GM12801 (cell line): ENCODE measurements around the gene SIPA1.

Experiments used
- TF ChIP-seq, protein P1 (sequence below): IDR thresholded peaks from one replicate; pipeline ENCODE4 v1.5.1; 2011; ENCODE audit warnings: control low read depth; ENCODE audit not compliant: insufficient read length; ENCODE audit errors: extremely low read depth

SIPA1 gene, protein sequence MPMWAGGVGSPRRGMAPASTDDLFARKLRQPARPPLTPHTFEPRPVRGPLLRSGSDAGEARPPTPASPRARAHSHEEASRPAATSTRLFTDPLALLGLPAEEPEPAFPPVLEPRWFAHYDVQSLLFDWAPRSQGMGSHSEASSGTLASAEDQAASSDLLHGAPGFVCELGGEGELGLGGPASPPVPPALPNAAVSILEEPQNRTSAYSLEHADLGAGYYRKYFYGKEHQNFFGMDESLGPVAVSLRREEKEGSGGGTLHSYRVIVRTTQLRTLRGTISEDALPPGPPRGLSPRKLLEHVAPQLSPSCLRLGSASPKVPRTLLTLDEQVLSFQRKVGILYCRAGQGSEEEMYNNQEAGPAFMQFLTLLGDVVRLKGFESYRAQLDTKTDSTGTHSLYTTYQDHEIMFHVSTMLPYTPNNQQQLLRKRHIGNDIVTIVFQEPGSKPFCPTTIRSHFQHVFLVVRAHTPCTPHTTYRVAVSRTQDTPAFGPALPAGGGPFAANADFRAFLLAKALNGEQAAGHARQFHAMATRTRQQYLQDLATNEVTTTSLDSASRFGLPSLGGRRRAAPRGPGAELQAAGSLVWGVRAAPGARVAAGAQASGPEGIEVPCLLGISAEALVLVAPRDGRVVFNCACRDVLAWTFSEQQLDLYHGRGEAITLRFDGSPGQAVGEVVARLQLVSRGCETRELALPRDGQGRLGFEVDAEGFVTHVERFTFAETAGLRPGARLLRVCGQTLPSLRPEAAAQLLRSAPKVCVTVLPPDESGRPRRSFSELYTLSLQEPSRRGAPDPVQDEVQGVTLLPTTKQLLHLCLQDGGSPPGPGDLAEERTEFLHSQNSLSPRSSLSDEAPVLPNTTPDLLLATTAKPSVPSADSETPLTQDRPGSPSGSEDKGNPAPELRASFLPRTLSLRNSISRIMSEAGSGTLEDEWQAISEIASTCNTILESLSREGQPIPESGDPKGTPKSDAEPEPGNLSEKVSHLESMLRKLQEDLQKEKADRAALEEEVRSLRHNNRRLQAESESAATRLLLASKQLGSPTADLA

DNA sequence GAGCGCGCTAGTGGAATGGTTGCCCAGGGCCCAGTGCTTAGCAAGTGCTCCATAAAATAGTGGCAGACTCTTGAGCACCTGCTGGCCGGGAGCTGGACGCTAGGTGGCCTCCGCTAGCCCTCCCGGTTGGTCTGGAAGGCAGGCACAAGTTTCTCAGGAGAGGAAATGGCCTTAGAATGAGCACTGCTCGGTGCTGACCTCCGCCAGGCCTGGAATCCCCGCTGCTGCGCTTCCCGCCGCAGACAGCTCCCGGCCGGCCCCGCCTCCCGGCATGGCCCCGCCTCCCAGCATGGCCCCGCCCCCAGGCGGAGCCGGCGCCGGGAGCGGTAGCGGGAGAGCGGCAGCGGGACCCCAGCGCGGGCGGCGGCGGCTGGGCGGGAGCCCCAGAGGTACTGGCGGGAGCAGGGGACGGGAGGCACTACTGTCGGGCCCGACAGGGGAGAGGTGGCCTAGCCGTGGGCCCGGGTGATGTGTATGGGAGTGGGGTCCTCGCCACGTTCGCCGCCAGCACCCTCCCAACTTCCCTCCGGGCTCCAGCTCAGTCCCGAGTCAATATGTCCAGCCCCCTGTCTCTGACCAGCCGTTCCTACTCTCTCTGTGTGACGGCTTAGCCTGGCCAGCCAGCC, at the start of gene SIPA1:
TSS of gene SIPA1 (plus strand) at position 308 of the 626 bp plus-strand sequence. CDS start 2,821 bp downstream, outside the sequence.
- TF ChIP-seq, protein P1, sequence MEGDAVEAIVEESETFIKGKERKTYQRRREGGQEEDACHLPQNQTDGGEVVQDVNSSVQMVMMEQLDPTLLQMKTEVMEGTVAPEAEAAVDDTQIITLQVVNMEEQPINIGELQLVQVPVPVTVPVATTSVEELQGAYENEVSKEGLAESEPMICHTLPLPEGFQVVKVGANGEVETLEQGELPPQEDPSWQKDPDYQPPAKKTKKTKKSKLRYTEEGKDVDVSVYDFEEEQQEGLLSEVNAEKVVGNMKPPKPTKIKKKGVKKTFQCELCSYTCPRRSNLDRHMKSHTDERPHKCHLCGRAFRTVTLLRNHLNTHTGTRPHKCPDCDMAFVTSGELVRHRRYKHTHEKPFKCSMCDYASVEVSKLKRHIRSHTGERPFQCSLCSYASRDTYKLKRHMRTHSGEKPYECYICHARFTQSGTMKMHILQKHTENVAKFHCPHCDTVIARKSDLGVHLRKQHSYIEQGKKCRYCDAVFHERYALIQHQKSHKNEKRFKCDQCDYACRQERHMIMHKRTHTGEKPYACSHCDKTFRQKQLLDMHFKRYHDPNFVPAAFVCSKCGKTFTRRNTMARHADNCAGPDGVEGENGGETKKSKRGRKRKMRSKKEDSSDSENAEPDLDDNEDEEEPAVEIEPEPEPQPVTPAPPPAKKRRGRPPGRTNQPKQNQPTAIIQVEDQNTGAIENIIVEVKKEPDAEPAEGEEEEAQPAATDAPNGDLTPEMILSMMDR = no peak

- TF ChIP-seq, protein P1 = no peak
These were observed 49.5 kb upstream of the SIPA1 start for GRCh38 chr11:65588199-65589054.

DNA sequence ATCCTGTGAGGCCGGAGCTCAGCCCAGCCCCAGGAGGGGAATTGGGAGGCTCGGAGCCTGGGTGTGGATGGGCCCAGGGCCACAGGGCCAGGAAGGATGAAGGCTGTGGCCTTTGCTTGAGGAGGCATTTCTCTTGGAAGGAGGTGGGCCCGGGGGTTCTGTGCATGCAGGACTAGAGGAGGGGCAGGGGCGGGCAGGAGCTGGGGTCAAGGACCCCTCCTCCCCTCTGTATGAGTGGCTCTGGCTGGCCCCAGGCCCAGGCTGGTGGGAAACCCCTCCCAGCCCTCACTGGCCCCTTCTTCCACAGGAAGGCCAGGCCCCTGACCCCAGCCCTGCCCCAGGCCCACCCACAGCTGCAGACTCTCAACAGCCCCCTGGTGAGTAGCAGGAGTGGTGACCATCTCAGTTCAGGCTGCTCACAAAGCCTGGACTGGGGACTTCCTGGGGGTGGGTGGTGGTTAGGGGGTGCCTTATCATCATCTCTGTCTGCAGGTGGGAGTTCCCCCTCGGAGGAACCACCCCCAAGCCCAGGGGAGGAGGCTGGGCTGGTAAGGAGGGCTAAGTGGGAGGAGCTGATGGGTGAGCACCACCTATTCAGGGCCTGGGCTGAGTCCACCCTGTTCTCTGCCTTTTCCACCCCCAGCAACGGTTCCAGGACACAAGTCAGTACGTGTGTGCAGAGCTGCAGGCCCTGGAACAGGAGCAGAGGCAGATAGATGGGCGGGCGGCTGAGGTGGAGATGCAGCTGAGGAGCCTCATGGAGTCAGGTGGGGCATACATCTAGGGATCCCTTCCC, 48.3 kb upstream of the SIPA1 start:
- TF ChIP-seq, protein P1 = no peak

DNA sequence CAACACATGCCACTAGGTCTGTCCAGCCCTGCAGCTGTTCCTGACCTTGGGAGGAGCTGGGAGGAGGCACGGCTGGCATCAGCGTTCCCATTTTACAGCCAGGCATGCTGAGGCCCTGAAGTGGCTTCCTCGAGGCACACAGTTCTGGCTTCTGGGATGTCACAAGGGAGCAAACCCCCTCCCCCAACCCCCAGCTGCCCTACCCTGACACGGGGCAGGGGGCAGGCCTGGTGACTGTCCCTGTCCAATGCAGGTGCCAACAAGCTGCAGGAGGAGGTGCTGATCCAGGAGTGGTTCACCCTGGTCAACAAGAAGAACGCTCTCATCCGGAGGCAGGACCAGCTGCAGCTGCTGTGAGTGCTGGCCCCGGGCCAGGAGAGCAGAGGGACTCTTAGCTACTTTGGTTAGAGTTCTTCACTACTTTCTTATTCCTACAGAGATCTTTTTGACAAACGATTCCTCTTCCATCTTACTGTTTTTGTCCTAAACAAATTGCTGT, 47.6 kb upstream of the SIPA1 start:
- TF ChIP-seq, protein P1 = no peak

DNA sequence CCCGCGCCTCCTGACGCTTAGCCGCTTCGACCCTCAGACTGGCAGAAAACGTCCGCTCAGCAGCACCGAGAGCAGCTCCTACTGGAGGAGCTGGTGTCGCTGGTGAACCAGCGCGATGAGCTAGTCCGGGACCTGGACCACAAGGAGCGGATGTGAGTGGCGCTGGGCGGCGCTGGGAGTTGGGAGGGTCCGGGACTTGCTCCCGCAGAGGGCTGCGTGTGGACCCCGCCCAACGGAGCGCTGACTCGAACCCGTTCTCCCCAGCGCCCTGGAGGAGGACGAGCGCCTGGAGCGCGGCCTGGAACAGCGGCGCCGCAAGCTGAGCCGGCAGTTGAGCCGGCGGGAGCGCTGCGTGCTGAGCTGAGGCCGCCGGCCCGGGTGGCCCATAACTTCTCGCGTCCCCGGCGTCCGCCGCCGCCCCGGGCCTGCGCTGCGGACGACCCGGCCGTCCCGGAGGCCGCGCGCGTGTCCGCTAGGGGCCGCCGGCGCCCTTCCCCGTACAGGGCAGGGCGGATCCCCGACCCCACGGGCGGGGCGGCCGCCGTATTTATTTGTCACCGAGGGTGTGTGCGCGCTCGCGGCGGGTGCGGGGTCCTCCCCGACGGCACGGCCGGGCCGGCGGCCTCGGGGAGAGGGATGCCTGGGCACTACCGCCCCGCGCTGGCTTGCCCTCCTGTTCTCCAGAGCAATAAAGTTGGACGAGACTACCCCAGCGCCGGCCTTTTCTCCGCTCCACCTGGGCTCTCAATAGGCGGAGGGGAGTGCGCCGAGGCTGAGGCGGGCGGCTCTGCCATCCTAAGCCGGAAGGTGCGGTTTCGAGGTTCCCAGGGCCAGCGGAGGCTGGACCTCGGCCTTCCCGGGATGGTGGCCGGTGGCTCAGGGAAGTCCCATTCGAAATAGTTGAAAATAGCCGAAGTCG, 45.7 kb upstream of the SIPA1 start:
- TF ChIP-seq, protein P1 = no peak
